Stomach (tissue), 9 donors: Measurements from ENCODE around the gene ARFGEF3. TPM values are rescaled to one million over a fixed set of nuclear protein-coding genes. Genes with fewer than 3 reads are reported as not detected.

Source experiments
- DNase-seq, 2 donors: peaks; one replicate each; pipeline versions ENCODE4 v3.0.0 to v3.0.0-alpha.2; 2013 to 2019
- H3K27ac ChIP-seq, 5 donors: fragments of 200-600 bp in 4 of 5; sonication (generic) in 4 of 5; one replicate each; pipeline ENCODE4 v1.5.1; 2013 to 2019; ENCODE audit warnings: mild to moderate bottlenecking in 1 of 5, moderate library complexity in 1 of 5
- H3K27me3 ChIP-seq, 3 donors: fragments of 200-600 bp; sonication (generic); one replicate each; pipeline ENCODE4 v1.5.1; 2017 to 2019; ENCODE audit warnings: mixed run types in 1 of 3
- H3K36me3 ChIP-seq, 4 donors: fragments of 200-600 bp; sonication (generic); 1 replicate in 3 of 4; 2 replicates in 1 of 4; pipeline ENCODE4 v1.5.1; 2016 to 2019
- H3K4me1 ChIP-seq, 4 donors: fragments of 200-600 bp; sonication (generic); one replicate each; pipeline ENCODE4 v1.5.1; 2016 to 2019
- H3K4me3 ChIP-seq, 4 donors: fragments of 200-600 bp; sonication (generic) in 3 of 4; one replicate each; pipeline ENCODE4 v1.5.1; 2016 to 2019; ENCODE audit warnings: mild to moderate bottlenecking in 1 of 4
- H3K9me3 ChIP-seq, 4 donors: fragments of 200-600 bp; sonication (generic); one replicate each; pipeline ENCODE4 v1.5.1; 2016 to 2019
- CTCF ChIP-seq, 7 experiments: fragments of 450-650 bp in 4 of 7; fragments of 200-600 bp in 3 of 7; sonication (generic) in 3 of 7; IDR thresholded peaks; one replicate each; pipeline ENCODE4 v1.5.1; 2016 to 2019; ENCODE audit warnings: antibody characterized with exemption in 7 of 7, control low read depth in 2 of 7, mild to moderate bottlenecking in 1 of 7
- EP300 ChIP-seq: sonication (generic); formaldehyde crosslinking; IDR thresholded peaks from one replicate; pipeline ENCODE4 v1.6.1; 2017; ENCODE audit warnings: antibody characterized with exemption
- POLR2A ChIP-seq, 4 donors: fragments of 450-650 bp; IDR thresholded peaks; one replicate each; pipeline ENCODE4 v1.6.1; 2016; ENCODE audit warnings: antibody characterized with exemption in 4 of 4, control low read depth in 2 of 4, mild to moderate bottlenecking in 1 of 4, moderate library complexity in 1 of 4
- POLR2AphosphoS5 ChIP-seq, 3 donors: sonication (generic); formaldehyde crosslinking; IDR thresholded peaks; one replicate each; pipeline ENCODE4 v1.6.1; 2016; ENCODE audit warnings: antibody characterized with exemption in 3 of 3
- WGBS, 5 donors: extraction: QIAGEN DNeasy Blood & Tissue Kit in 3 of 5; methylation state at CpG; one replicate each; pipeline versions ENCODE4 v1.1.5 to v1.1.7; 2013 to 2018; 5-methylcytosine and 5-hydroxymethylcytosine counted together
- intact Hi-C: fragments of 100-400 bp; cut with DNase I; formaldehyde crosslinking; loops from one replicate; pipeline ENCODE4 v1.15.1; 2023; ENCODE audit warnings: low total_unique reads
- polyA plus RNA-seq, 3 donors: library from polyadenylated mRNA; stranded (reverse); fragments of 200-250 nt; gene quantifications; one replicate each; pipeline ENCODE4 v1.2.3, GENCODE V29; 2013
- total RNA-seq, 5 donors: library from RNA; depleted of rRNA; stranded (reverse); fragments of >200 nt; gene quantifications; one replicate each; pipeline versions ENCODE4 v1.1.0 to v1.2.3, GENCODE V29; 2014 to 2016
- donor health status: healthy with polysubstance abuse.
- donor health status: Bipolar disorder and iron deficiency.
- donor health status: healthy.

Gene ARFGEF3
- total and polyA plus RNA-seq, 8 donors: 3.2 to 44.6 (median 13.2) TPM

- Histone ChIP-seq H3K27ac (no peak overlapping the region), H3K9me3 (no peaks in the 10 kb centered on the region), H3K4me1 (peaks cover 0 to 6% (median 0%) of the 10 kb centered on the region in 4 donors), H3K36me3 (peaks cover 5 to 76% (median 40%) of the 10 kb centered on the region in 4 donors), H3K27me3 (no peaks in the 10 kb centered on the region), H3K4me3 (no peak overlapping the region)
- WGBS, 5 donors: 80 to 85% (median 83%) methylated on average over 7 of the region's 7 CpGs
- TF ChIP-seq EP300 (no peak), POLR2AphosphoS5 (IDR thresholded peaks at IDR 0.05) (no peak), CTCF (IDR thresholded peaks at IDR 0.05) (no peak), POLR2A (IDR thresholded peaks at IDR 0.05) (no peak)
- intact Hi-C loops: no loop called here
- no peak for DNase-seq
These were observed 132.0 kb downstream of the ARFGEF3 start for GRCh38 chr6:138293428-138294395.

GRCh38 chr6:138296381-138296780 is 134.6 kb downstream of the ARFGEF3 start:
- Histone ChIP-seq H3K4me1 (no peaks in the 10 kb centered on the region), H3K9me3 (no peaks in the 10 kb centered on the region), H3K27ac (no peak overlapping the region), H3K4me3 (no peak overlapping the region), H3K27me3 (no peaks in the 10 kb centered on the region), H3K36me3 (peaks cover 5 to 82% (median 29%) of the 10 kb centered on the region in 4 donors)
- DNase-seq: no peak
- 91 to 97% (median 95%) methylated on average over 9 of the region's 9 CpGs for WGBS, 5 donors
- no peak for TF ChIP-seq CTCF (IDR thresholded peaks at IDR 0.05)
- no peak for TF ChIP-seq POLR2AphosphoS5 (IDR thresholded peaks at IDR 0.05)
- no peak for TF ChIP-seq EP300
- TF ChIP-seq POLR2A (IDR thresholded peaks at IDR 0.05): no peak
- intact Hi-C loops: no loop called here

GRCh38 chr6:138296786-138297185 is 135.0 kb downstream of the ARFGEF3 start:
- Histone ChIP-seq H3K27ac (no peak overlapping the region), H3K36me3 (peaks cover 5 to 82% (median 25%) of the 10 kb centered on the region in 4 donors), H3K9me3 (no peaks in the 10 kb centered on the region), H3K27me3 (no peaks in the 10 kb centered on the region), H3K4me1 (no peaks in the 10 kb centered on the region), H3K4me3 (no peak overlapping the region)
- no peak for DNase-seq
- TF ChIP-seq POLR2A (IDR thresholded peaks at IDR 0.05): no peak
- no peak for TF ChIP-seq EP300
- no peak for TF ChIP-seq CTCF (IDR thresholded peaks at IDR 0.05)
- TF ChIP-seq POLR2AphosphoS5 (IDR thresholded peaks at IDR 0.05): no peak
- 96 to 99% (median 97%) methylated on average over 7 of the region's 7 CpGs for WGBS, 5 donors
- intact Hi-C loops: no loop called here

GRCh38 chr6:138297761-138298298 is 136.1 kb downstream of the ARFGEF3 start:
- Histone ChIP-seq H3K9me3 (no peaks in the 10 kb centered on the region), H3K4me1 (no peaks in the 10 kb centered on the region), H3K4me3 (no peak overlapping the region), H3K36me3 (peaks cover 5 to 81% (median 25%) of the 10 kb centered on the region in 4 donors), H3K27ac (no peak overlapping the region), H3K27me3 (no peaks in the 10 kb centered on the region)
- DNase-seq: no peak
- TF ChIP-seq POLR2A (IDR thresholded peaks at IDR 0.05) (no peak), POLR2AphosphoS5 (IDR thresholded peaks at IDR 0.05) (no peak), CTCF (IDR thresholded peaks at IDR 0.05) (no peak), EP300 (no peak)
- intact Hi-C loops: no loop called here
- 36 to 91% (median 85%) methylated on average over 1 of the region's 1 CpG for WGBS, 5 donors
